HT-29 (cell line): ENCODE measurements around the gene RNU6-9. TPM values are rescaled to one million over a fixed set of nuclear protein-coding genes. Genes with fewer than 3 reads are reported as not detected.
"Not testable (repeated sequence)": the region's sequence is repeated elsewhere in the genome, so short reads cannot be mapped to it uniquely, and the experiment has no call there.

ENCODE experiments used
- DNase-seq: peaks from one replicate; pipeline ENCODE4 v3.0.0-alpha.2; 2015; ENCODE audit warnings: low spot score
- total RNA-seq: library from RNA; depleted of rRNA; stranded (reverse); fragments of >200 nt; shearing (Covaris generic); gene quantifications from 2 replicates; pipeline ENCODE4 v1.2.3, GENCODE V29; 2014

The RNU6-9 gene
- total RNA-seq, 1 experiment from 2014 or later = not detected

GRCh38 chr19:877992-878660 lies 15.2 kb upstream of the RNU6-9 start:
- not testable (repeated sequence) for DNase-seq

- DNase-seq = not testable (repeated sequence)
Observed at GRCh38 chr19:878751-879561, 14.3 kb upstream of the RNU6-9 start.

- no peak for DNase-seq
Observed at GRCh38 chr19:879711-880438, 13.4 kb upstream of the RNU6-9 start.

DNA sequence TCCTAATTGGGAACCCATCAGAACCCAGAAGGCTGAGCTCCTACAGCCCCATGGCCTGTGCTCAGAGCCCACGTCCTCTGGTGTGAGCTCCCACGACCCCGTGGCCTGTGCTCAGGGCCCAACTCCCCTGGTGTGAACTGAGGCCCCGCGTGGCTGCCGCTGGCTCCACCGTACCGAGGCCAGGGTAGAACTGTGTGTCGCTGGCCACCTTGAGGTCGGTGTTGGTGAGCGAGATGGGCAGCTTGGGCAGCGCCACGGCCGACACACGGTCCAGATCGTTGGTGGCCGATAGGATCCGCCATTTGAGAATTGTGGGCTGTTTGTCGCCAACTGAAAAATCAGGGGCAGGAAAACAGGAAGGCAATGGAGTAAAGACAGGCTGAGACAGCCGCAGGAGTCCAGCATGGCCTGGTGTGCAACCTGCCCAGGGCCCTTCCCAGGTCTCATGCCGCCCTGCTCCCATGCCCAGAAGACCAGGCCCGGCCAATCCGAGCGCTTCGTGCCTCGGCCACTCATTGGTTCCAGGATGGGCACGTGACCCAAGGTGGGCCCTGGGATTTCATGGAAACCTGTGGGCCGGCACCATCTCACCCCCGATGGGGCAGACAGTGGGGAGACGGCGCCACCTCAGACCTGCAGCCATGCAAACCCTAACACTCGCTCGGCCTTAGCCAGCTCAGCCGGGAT lies 11.8 kb upstream of the RNU6-9 start:
- no peak for DNase-seq

- no peak for DNase-seq
Observed at GRCh38 chr19:882871-883497, 10.3 kb upstream of the RNU6-9 start.

DNA sequence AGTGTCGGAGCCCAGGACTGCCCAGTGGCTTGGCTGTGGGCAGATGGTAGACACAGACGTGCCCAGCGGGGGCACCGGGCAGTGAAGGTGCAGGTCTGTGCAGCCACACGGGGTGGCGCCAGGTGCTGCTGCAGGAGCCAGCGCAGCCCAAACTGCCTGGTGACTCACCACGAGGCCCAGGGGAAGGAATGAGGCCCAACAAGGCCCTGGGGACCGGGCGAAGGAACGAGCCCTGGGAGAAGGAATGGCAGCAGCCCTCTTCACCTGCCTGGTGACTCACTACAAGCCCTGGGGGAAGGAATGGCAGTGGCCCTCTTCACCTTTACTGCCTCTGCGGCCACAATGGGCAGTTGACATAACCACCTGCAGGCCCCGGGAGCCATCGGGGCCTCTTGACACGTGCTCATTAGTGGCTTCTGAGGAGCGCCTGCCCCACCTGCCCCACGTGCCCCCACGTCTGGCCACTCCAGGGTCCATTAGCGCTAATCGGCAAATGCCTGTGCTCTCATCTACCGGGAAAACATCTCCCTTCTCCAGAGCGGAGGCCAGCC lies 9.5 kb upstream of the RNU6-9 start:
- peak; percentile 85 for DNase-seq

DNA sequence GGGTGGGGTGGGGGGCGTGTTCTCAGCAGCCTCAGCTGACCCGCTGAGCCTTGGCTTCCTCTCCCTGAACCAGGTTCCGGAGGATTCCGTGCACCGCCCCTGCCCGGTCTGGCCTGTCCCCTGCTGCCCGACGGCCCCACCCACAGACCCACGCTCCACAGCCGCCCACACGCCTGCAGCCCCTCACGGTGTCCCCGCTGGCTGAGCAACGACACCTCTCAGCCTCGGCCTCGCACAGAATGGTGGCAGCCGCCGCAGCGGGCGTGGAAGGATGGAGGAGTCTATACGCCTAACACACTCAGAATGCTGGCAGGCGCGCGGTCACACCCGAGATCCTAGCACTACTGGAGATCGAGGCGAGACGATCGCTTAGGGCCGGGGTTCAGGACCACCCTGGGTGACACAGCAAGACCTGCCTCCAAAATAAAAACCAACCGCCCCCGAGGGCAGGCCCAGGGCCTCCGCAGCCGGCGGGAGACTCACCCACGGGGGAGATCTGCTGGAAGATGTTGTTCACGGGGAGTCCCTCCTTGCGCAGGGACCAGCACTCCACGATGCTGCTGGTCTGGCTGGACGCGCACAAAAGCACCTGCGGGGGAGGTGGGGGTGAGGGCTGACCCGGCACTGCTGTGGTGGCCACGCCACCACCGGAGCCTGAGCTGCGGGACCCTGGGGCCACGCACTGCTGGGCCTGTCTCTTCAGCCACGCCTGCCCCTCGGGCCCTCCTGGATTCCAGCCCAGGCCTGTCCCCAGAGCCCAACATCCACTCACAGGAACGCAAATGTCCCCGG lies 8.7 kb upstream of the RNU6-9 start:
- DNase-seq = no peak

GRCh38 chr19:885536-886224 lies 7.6 kb upstream of the RNU6-9 start:
- DNase-seq = no peak

- DNase-seq = no peak
Observed at GRCh38 chr19:887072-887471, 6.2 kb upstream of the RNU6-9 start.

DNA sequence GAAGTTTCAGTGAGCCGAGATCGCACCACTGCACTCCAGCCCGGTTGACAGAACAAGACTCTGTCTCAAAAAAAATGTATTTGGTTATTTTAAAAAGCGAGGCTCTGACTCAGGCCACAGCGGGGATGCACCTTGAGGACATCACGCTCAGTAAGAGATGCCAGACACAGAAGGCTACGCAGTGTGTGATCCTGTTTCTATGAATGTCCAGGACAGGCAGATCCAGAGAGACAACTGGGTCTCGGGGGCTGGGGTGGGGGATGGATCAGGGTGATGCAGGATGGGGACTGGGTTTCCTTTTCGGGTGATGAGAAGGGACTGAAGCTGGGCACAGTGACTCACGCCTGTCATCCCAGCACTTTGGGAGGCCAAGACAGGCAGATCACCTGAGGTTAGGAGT lies 5.7 kb upstream of the RNU6-9 start:
- DNase-seq = no peak

GRCh38 chr19:888581-889385 lies 4.5 kb upstream of the RNU6-9 start:
- no peak for DNase-seq

DNA sequence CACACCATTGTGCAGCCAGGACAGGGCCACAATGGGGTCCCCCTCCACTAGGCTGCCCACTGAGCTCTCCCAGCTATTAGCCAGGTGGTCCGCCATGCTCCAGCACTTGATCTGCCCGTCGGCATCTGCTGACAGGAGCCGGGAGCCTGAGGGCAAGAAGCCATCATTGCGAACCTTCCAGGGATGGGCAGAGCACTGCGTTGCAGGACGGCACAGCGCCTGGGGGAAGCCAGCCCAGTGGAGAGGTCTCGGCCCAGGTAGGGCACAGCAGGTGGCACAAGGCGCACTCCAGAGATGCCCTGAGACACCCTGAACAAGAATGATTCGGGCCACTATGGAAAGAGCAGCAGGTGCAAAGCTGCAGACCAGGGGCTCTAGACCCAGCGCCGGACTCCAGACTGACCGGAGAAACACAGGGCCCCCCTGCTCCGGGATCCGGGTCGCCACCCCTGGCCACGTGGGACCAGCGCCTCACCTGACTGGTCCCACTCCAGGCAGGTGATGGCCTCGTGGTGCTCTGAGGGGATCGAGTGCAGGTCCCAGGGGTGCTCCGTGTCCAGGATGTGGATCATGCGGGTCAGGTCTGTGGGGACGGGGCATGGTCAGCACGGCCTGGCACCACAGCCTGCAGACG lies 3.5 kb upstream of the RNU6-9 start:
- DNase-seq = no peak

DNA sequence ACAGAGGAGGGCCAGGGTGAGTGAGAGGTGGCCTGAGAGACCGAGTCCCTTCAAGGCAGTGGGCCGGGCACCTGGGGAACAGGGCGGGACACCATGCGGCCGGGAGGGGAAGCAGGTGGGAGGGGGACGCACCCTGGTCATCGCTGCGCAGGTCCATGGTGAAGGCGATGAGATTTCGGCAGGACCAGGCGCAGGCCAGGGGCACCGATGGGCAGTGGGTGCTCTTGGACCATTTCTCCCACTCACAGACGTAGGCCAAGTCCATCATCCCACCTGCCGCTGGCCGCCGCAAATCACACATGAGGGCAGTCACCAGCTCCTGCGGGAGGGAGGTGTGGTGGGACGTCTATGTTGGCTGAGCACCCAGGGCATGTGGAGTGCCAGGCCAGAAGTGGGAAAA lies 2.5 kb upstream of the RNU6-9 start:
- no peak for DNase-seq

GRCh38 chr19:891421-892200 lies 1.7 kb upstream of the RNU6-9 start:
- DNase-seq = not testable (repeated sequence)

GRCh38 chr19:892243-892893 lies 916 bp upstream of the RNU6-9 start:
- DNase-seq = no peak

DNA sequence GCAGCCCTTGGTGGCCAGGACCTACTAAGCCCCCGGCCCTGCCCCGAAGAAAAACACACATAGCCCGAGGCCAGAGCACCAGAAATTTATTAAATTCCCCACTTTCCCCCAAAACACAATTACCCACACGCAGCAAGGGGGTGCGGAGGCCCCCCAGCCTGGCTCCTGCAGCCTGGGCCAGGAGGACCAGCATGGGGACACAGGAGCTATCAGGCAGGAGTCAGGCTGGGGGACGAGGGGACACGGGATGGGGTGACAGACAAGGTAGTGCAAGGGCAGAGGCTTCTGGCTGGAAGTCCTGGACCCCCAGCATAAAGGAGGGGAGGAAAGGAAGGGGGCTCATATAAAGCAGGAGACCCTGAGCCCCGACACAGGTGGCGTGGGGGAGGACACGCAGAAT lies 3.1 kb downstream of the RNU6-9 start:
- DNase-seq = no peak

DNA sequence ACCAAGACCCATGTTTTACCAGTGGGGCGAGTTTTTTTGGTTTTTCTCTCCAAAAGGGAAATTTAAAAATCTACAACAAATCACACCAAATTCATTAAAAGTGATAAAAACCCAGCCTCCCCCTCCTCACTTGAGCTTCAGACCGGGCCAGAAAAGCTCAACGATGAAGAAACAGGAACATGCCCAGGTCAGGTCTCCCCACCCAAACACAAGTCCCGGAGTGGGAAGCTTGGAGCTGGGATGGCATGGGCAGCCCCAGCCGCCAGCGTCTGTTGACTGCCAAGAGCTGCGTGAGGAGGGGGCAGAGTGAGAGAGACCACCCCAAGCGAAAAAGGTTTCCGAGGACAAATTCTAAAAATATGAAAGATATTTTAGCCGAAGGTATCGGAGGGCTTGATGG lies 3.7 kb downstream of the RNU6-9 start:
- DNase-seq = no peak
